HepG2 (cell line): ENCODE results near the gene TOB1. TPM values are rescaled to one million over a fixed set of nuclear protein-coding genes. Genes with fewer than 3 reads are reported as not detected.

Experiments
- ARNTL ChIP-seq: sonication (generic); formaldehyde crosslinking; IDR thresholded peaks from 2 replicates; pipeline ENCODE4 v1.4.0; 2020; ENCODE audit warnings: mild to moderate bottlenecking, missing genetic modification reagents
- FOXK1 ChIP-seq: sonication (generic); formaldehyde crosslinking; IDR thresholded peaks from 2 replicates; pipeline ENCODE4 v1.4.0; 2020; ENCODE audit warnings: low read depth, missing genetic modification reagents, borderline replicate concordance
- HNF1B ChIP-seq: sonication (generic); formaldehyde crosslinking; IDR thresholded peaks from 2 replicates; pipeline ENCODE4 v1.5.1; 2020; ENCODE audit warnings: mild to moderate bottlenecking, moderate library complexity, missing genetic modification reagents
- HNRNPL ChIP-seq: fragments of 200-400 bp; formaldehyde crosslinking; IDR thresholded peaks from 2 replicates; pipeline ENCODE4 v1.6.1; 2017; ENCODE audit warnings: mild to moderate bottlenecking, low read depth, low read length
- IKZF4 ChIP-seq: sonication (generic); formaldehyde crosslinking; IDR thresholded peaks from 2 replicates; pipeline ENCODE4 v1.5.1; 2020; ENCODE audit warnings: borderline replicate concordance, mild to moderate bottlenecking, low read depth, missing genetic modification reagents; ENCODE audit errors: not compliant biosample characterization
- IRF9 ChIP-seq: sonication (generic); formaldehyde crosslinking; IDR thresholded peaks from 2 replicates; pipeline ENCODE4 v1.8.0; 2022; ENCODE audit warnings: missing genetic modification reagents, mild to moderate bottlenecking, borderline replicate concordance
- JUNB ChIP-seq: sonication (generic); formaldehyde crosslinking; IDR thresholded peaks from 2 replicates; pipeline ENCODE4 v1.8.0; 2022; ENCODE audit warnings: missing genetic modification reagents, mild to moderate bottlenecking, borderline replicate concordance
- MTF2 ChIP-seq: sonication (generic); formaldehyde crosslinking; IDR thresholded peaks from 2 replicates; pipeline ENCODE4 v1.5.0; 2020; ENCODE audit warnings: missing genetic modification reagents, borderline replicate concordance
- RCOR2 ChIP-seq: IDR thresholded peaks from 2 replicates; pipeline ENCODE4 v1.6.1; 2016; ENCODE audit warnings: missing biosample characterization, missing genetic modification reagents
- ZC3H4 ChIP-seq: sonication (generic); formaldehyde crosslinking; IDR thresholded peaks from 2 replicates; pipeline ENCODE4 v1.4.0; 2020; ENCODE audit warnings: missing genetic modification reagents, borderline replicate concordance
- ZNF225 ChIP-seq: sonication (generic); formaldehyde crosslinking; IDR thresholded peaks from 2 replicates; pipeline ENCODE4 v1.4.0; 2020; ENCODE audit warnings: mild to moderate bottlenecking, missing genetic modification reagents
- ZNF260 ChIP-seq: sonication (generic); formaldehyde crosslinking; IDR thresholded peaks from 2 replicates; pipeline ENCODE4 v1.4.0; 2020; ENCODE audit warnings: missing genetic modification reagents, low read depth, mild to moderate bottlenecking, borderline replicate concordance
- ZNF331 ChIP-seq: sonication (generic); formaldehyde crosslinking; IDR thresholded peaks from 2 replicates; pipeline ENCODE4 v1.4.0; 2020; ENCODE audit warnings: missing genetic modification reagents
- ZNF563 ChIP-seq: sonication (generic); formaldehyde crosslinking; IDR thresholded peaks from 2 replicates; pipeline ENCODE4 v1.8.0; 2022; ENCODE audit warnings: mild to moderate bottlenecking, moderate library complexity, missing genetic modification reagents
- ZNF691 ChIP-seq: sonication (generic); formaldehyde crosslinking; IDR thresholded peaks from 2 replicates; pipeline ENCODE4 v1.4.0; 2020; ENCODE audit warnings: missing genetic modification reagents, low read depth, mild to moderate bottlenecking, borderline replicate concordance
- ZNF772 ChIP-seq: sonication (generic); formaldehyde crosslinking; IDR thresholded peaks from 2 replicates; pipeline ENCODE4 v1.5.0; 2020; ENCODE audit warnings: mild to moderate bottlenecking, missing genetic modification reagents
- ZNF83 ChIP-seq: sonication (generic); formaldehyde crosslinking; IDR thresholded peaks from 2 replicates; pipeline ENCODE4 v1.4.0; 2020; ENCODE audit warnings: missing genetic modification reagents, mild to moderate bottlenecking, borderline replicate concordance
- polyA plus RNA-seq, 8 experiments: library from polyadenylated mRNA; depleted of rRNA in 3 of 8; stranded (reverse) in 7 of 8; unstranded in 1 of 8; fragments of >200 nt; fragmentation: Illumina TruSeq in 4 of 8; extraction: Trizol in 4 of 8; gene quantifications; 2 replicates each; pipeline versions ENCODE4 v1.2.1 to v1.2.3, GENCODE V29; 2011 to 2016; ENCODE audit warnings: low read depth in 4 of 8, missing spikeins in 1 of 8, mixed read lengths in 1 of 8; ENCODE audit not compliant: insufficient read depth in 1 of 8
- total RNA-seq, 5 experiments: library from RNA; depleted of rRNA; stranded (reverse); fragments of >200 nt; fragmentation: Illumina TruSeq; extraction: Trizol; gene quantifications; 2 replicates each; pipeline ENCODE4 v1.2.3, GENCODE V29; 2016; ENCODE audit warnings: low read depth in 1 of 5
- TF ChIP-seq, protein P1 (sequence below): IDR thresholded peaks from 2 replicates; pipeline ENCODE4 v1.6.1; 2016; ENCODE audit warnings: low read depth, control low read depth
- TF ChIP-seq, protein P2 (sequence below): sonication (generic); formaldehyde crosslinking; IDR thresholded peaks from 2 replicates; pipeline ENCODE4 v1.4.0; 2020; ENCODE audit warnings: missing genetic modification reagents
- TF ChIP-seq, protein P3 (sequence below): sonication (generic); formaldehyde crosslinking; IDR thresholded peaks from 2 replicates; pipeline ENCODE4 v1.4.0; 2020; ENCODE audit warnings: missing genetic modification reagents, borderline replicate concordance

The TOB1 gene
- total and polyA plus RNA-seq, 2 of the 13 experiments (the other 11 are each of a cell fraction or from before 2014, with no cell fraction given), result 21.9 to 57.7 TPM

GRCh38 chr17:50891577-50891989 lies 25.4 kb upstream of the TOB1 start (continued):
- peak; percentile 78 for TF ChIP-seq RCOR2
- TF ChIP-seq IKZF4, result no peak
- no peak for TF ChIP-seq JUNB (CRISPR knock-in tag)
- TF ChIP-seq, protein P1, sequence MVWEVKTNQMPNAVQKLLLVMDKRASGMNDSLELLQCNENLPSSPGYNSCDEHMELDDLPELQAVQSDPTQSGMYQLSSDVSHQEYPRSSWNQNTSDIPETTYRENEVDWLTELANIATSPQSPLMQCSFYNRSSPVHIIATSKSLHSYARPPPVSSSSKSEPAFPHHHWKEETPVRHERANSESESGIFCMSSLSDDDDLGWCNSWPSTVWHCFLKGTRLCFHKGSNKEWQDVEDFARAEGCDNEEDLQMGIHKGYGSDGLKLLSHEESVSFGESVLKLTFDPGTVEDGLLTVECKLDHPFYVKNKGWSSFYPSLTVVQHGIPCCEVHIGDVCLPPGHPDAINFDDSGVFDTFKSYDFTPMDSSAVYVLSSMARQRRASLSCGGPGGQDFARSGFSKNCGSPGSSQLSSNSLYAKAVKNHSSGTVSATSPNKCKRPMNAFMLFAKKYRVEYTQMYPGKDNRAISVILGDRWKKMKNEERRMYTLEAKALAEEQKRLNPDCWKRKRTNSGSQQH (CRISPR knock-in tag), result 0 out of 2 replicates have a peak, but pooled peaks have one; percentile 1
- TF ChIP-seq ZNF772, result peak; percentile 43; the same call in 1 of the 2 replicates
- no peak for TF ChIP-seq ZNF225 (CRISPR knock-in tag)
- TF ChIP-seq ARNTL (CRISPR knock-in tag), result no peak
- 0 out of 2 replicates have a peak, but pooled peaks have one; percentile 74 for TF ChIP-seq ZC3H4
- no peak for TF ChIP-seq HNF1B (CRISPR knock-in tag)
- TF ChIP-seq ZNF563 (CRISPR knock-in tag), result no peak
- no peak for TF ChIP-seq HNRNPL
- TF ChIP-seq ZNF83 (CRISPR knock-in tag), result no peak
- TF ChIP-seq IRF9, result no peak
- TF ChIP-seq ZNF691 (CRISPR knock-in tag), result 0 out of 2 replicates have a peak, but pooled peaks have one; percentile 30
- TF ChIP-seq ZNF331 (CRISPR knock-in tag), result no peak
- TF ChIP-seq FOXK1, result no peak
- TF ChIP-seq, protein P2, sequence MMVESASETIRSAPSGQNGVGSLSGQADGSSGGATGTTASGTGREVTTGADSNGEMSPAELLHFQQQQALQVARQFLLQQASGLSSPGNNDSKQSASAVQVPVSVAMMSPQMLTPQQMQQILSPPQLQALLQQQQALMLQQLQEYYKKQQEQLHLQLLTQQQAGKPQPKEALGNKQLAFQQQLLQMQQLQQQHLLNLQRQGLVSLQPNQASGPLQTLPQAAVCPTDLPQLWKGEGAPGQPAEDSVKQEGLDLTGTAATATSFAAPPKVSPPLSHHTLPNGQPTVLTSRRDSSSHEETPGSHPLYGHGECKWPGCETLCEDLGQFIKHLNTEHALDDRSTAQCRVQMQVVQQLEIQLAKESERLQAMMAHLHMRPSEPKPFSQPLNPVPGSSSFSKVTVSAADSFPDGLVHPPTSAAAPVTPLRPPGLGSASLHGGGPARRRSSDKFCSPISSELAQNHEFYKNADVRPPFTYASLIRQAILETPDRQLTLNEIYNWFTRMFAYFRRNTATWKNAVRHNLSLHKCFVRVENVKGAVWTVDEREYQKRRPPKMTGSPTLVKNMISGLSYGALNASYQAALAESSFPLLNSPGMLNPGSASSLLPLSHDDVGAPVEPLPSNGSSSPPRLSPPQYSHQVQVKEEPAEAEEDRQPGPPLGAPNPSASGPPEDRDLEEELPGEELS (CRISPR knock-in tag), result no peak
- TF ChIP-seq, protein P3, sequence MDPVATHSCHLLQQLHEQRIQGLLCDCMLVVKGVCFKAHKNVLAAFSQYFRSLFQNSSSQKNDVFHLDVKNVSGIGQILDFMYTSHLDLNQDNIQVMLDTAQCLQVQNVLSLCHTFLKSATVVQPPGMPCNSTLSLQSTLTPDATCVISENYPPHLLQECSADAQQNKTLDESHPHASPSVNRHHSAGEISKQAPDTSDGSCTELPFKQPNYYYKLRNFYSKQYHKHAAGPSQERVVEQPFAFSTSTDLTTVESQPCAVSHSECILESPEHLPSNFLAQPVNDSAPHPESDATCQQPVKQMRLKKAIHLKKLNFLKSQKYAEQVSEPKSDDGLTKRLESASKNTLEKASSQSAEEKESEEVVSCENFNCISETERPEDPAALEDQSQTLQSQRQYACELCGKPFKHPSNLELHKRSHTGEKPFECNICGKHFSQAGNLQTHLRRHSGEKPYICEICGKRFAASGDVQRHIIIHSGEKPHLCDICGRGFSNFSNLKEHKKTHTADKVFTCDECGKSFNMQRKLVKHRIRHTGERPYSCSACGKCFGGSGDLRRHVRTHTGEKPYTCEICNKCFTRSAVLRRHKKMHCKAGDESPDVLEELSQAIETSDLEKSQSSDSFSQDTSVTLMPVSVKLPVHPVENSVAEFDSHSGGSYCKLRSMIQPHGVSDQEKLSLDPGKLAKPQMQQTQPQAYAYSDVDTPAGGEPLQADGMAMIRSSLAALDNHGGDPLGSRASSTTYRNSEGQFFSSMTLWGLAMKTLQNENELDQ (CRISPR knock-in tag), result no peak
- TF ChIP-seq ZNF260 (CRISPR knock-in tag), result no peak
- TF ChIP-seq MTF2 (CRISPR knock-in tag), result no peak
